HG02840 (cell line): ENCODE measurements around the gene DESI1.
"Not testable (repeated sequence)": the region's sequence is repeated elsewhere in the genome, so short reads cannot be mapped to it uniquely, and the experiment has no call there.

Source experiments
- ATAC-seq: cut with Tn5 transposase; IDR thresholded peaks from one replicate; pipeline ENCODE4 v1.9.1; 2021; ENCODE audit warnings: mild to moderate bottlenecking, moderate library complexity, moderate number of reproducible peaks; ENCODE audit not compliant: unreplicated experiment, low FRiP score

The DESI1 gene

DNA sequence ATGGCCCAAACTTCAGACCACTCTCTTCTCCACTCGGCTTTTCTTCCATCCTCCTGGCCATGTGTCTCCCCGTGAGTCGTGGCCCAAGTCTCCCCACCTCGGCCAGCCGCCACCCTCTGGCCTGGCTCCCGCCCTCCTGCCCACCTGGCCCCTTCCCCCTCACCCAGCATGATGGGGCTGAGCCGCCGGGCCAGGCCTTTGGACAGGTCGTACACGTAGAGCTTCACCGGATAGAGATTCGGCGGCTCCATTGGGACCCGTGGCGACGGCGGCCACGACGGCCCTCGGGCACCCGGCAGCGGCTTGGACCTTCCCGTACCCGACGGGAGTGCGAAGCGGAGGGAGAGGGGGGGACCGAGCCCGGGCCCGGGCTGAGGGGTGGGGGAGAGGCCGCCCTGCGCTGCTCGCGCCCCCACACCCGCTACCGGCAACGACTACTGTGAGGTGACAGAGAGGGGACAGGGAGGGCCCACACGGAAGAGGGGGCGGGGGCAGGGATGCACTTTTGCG is at the start of gene DESI1:
Gene DESI1, minus strand, starts transcription at position 455 of the 510 bp plus-strand sequence. Its CDS starts 204 bp downstream, at position 251.
- ATAC-seq = peak; percentile 26

GRCh38 chr22:41668971-41669911 is 48.4 kb upstream of the DESI1 start:
- no peak for ATAC-seq

DNA sequence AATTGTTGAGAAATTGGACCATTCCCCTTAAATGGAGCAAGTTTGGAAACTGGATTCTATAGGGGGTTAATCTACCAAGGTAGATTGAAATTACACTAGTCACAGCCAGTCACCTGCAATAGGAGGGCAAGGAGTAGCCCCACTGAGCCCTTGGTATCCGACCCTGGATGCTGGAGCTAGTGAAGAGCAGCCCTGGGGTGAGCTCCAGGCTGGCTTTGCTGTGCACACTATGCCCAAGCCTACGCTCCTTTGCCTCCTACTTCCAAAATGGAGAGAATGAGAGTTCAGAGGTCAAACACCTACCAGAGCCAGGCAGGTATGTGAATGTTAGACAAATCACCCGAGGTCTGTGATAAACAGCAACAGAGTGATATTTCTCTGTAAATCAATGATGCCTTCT is 44.1 kb upstream of the DESI1 start:
- ATAC-seq = no peak

- no peak for ATAC-seq
Measured at GRCh38 chr22:41664490-41664889, 43.6 kb upstream of the DESI1 start.

DNA sequence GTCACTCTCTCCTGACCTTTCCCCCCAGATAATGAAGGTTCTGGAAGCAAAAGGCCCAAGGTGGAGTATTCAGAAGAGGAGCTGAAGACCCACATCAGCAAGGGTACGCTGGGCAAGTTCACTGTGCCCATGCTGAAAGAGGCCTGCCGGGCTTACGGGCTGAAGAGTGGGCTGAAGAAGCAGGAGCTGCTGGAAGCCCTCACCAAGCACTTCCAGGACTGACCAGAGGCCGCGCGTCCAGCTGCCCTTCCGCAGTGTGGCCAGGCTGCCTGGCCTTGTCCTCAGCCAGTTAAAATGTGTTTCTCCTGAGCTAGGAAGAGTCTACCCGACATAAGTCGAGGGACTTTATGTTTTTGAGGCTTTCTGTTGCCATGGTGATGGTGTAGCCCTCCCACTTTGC is 42.8 kb upstream of the DESI1 start:
- not testable (repeated sequence) for ATAC-seq

- ATAC-seq = no peak
Measured at GRCh38 chr22:41661713-41662112, 40.9 kb upstream of the DESI1 start.

DNA sequence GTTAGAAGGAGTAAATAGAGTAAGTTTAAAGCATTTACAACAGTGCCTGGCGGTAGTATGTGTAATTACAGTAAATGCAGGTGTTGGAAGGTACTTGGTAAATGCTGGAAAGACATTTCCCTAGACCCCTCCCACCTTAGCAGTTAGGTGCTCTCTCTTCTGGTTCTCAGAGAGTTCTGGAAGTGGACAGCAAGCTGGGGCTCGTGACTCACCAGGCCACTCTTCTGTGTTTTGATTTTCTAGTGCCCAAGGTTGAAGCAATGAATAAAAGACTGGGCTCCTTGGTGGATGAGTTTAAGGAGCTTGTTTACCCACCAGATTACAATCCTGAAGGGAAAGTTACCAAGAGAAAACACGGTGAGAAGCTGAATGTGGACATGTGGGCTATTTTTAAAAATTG is 40.2 kb upstream of the DESI1 start:
- no peak for ATAC-seq

DNA sequence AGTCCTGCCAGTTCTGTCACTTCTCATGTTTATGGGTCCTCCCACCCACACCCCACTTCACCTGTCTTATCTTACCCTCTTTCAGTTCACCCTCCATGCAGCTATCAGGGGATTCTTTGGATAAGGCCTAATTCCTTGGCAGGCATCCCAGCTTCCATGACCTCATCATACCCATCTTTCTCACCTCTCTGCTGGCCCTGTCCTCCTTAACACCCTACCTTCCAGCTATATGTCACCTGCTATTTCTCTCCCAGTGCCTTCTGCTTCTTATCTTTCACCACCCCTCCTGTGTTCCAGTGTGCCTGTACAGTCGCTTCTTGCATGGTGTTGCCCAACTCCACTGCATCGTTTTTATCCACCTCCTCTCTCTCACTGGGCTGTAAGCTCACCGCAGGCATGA is 39.6 kb upstream of the DESI1 start:
- ATAC-seq = no peak

DNA sequence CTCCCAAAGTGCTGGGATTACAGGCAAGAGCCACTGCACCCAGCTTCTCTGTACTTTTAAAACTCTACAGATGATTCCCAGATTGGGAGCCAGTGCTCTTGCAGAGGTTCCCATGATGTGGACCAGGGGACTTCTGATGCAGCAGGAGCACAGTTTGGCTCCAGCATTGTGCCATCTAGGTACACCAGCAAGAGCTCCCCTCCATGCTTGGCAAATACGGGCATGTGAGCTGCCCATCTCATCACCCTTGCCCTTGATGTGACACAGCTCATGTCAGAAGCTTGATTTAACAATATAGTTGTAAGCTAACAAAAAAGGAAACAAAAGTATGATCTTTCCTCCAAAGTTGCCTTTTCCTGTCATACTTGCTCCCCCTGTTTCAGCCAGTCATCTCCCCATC is 39.1 kb upstream of the DESI1 start:
- ATAC-seq = no peak

DNA sequence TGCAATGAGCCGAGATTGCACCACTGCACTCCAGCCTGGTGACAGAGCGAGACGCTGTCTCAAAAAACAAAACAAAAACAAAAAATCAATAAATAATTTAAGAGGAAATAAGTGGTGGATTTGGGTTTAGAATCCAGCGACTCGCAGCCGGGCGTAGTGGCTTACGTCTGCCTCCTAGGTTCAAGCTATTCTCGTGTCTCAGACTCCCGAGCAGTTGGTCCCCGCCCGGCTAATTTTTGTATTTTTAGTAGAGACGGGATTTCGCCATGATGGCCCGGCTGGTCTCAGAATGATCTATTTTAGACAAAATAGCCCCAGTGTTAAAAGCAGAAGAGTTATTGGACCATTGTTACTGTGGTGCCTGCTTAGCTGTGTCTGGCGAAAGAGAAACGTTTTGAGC is 38.0 kb upstream of the DESI1 start:
- no peak for ATAC-seq

GRCh38 chr22:41657709-41658108 is 36.9 kb upstream of the DESI1 start:
- ATAC-seq = no peak

DNA sequence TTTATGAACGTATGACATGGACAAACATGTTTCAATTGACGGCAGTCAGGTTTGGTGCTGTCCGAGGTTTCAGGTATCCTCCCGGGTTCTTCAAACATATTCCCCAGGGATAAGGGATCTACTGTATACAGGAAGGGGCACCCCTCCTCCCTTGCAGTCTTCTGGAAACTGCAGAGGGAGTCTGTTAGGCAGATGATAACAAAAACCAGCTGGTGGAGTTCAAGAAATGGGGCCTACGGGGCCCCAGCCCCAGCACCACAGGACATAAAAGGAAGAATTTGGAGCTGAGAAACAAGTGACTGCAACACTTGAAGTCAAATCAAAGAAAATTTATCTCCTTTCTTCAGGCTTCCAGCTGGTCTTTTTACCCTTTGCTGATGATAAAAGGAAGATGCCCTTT is 35.7 kb upstream of the DESI1 start:
- ATAC-seq = no peak

- ATAC-seq = no peak
Measured at GRCh38 chr22:41654322-41654721, 33.5 kb upstream of the DESI1 start.

DNA sequence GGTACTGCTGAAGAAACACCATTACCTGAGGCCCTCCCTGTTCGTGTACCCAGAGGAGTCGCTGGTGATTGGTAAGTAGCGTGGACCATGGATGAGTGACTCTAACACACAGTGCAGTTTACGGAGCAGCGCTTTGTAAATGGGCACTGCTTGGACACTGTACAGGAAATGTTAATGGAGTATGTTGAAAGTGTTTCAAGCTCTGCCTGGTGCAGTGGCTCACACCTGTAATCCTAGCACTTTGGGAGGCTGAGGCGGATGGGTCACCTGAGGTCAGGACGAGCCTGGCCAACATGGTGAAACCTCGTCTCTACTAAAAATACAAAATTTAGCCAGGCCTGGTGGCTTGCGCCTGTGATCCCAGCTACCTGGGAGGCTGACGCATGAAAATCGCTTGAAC is 30.0 kb upstream of the DESI1 start:
- no peak for ATAC-seq

- no peak for ATAC-seq
Measured at GRCh38 chr22:41650229-41650628, 29.4 kb upstream of the DESI1 start.

DNA sequence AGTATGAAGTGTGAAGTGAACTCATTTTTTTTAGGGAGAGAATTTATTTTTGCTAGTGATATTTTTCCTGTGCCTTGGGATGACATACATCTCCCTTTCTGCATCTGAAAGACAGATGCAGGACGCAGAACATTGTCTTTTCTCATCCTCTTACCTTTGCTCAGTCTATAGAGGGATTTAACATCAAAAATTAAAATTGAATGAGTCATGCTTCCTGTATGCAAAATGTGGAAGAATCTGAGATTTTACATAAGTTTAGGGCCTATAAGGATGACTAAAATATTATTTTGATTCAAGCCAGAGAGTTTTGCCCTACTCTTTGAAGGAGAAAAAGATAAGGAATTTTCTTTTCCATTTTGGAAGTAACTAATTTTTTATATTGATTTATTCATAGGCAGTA is 27.6 kb upstream of the DESI1 start:
- ATAC-seq = no peak

DNA sequence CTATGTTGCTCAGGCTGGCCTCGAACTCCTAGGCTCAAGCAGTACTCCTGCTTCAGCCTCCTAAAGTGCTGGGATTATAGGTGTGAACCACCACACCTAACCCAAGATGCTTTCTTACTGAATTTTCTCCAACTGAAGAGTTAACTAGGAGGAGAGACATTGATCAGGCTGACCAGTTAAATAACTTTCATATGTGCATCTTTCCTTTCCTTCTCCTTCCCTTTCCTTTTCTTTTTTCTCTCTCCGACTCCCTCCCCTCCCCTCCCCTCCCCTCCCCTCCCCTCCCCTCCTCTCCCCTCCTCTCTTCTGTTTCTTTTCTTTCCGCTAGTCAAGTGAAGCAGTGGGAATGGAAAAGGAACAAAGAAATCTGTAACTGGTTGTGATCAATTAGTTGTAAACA is 26.9 kb upstream of the DESI1 start:
- ATAC-seq = no peak

DNA sequence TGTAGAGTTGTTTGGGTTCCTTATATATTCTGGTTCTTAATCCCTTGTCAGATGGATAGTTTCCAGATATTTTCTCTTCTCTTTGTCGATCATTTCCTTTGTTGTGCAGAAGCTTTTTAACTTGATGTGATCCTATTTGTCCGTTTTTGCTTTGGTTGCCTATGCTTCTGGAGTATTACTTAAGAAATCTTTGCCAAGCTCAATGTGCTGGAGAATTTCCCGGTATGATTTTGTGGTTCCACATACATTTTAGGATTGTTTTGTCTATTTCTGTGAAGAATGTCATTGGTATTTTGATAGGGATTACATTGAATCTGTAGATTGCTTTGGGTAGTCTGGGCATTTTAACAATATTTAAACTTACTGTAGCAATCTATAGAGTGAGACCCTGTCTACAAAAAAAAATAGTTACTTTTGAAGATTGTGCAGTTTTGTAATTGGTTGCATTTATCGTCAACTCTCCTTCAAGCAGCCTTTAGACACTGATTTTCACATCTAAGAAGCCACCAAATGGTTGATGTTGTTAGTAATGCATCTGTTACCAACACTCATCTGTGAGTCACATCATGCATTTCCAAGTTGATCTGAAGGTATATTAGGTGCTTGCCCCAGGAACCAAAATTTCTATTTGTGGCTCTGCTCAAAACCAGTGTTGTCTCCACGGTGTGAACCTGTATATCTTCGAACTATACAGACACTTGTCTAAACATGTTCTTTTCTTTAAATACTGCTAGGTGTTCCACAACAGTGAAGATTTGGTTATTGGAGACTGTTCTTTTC is 21.7 kb upstream of the DESI1 start:
- no peak for ATAC-seq

DNA sequence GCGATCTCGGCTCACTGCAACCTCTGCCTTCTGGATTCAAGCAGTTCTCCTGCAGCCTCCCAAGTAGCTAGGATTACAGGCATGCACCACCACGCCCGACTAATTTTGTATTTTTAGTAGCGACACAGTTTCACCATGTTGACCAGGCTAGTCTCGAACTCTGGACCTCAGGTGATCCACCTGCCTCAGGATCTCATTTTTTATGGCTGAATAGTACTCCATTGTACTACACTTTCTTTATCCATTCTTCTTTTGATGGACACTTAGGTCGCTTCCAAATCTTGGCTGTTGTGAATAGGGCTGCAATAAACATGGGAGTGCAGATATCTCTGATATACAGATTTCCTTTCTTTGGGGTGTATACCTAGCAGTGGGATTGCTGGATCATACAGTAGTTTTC is 21.0 kb upstream of the DESI1 start:
- ATAC-seq = no peak

- no peak for ATAC-seq
Measured at GRCh38 chr22:41638748-41639147, 17.9 kb upstream of the DESI1 start.

GRCh38 chr22:41638124-41638523 is 17.3 kb upstream of the DESI1 start:
- ATAC-seq = no peak
